ENCODE results near the gene FAM53C.

FAM53C gene

GRCh38 chr5:138359621-138360020, 21.6 kb downstream of the FAM53C start:
- H3K9ac ChIP-seq (ENCODE audit: low read length): no peak overlapping the region
- H3K18ac ChIP-seq (ENCODE audit: low read length): no peak overlapping the region
- no peaks in the 10 kb centered on the region for H3K36me3 ChIP-seq (ENCODE audit: control insufficient read depth, insufficient read depth, low read length)
- peaks cover 8% of the 10 kb centered on the region for H3K79me1 ChIP-seq (ENCODE audit: low read length)
- no peak overlapping the region for H2AK5ac ChIP-seq (ENCODE audit: low read length)
- peaks cover 2% of the 10 kb centered on the region for H3K4me1 ChIP-seq (ENCODE audit: control insufficient read depth, low read depth, low read length)
- peaks cover 53% of the 10 kb centered on the region for H3K79me2 ChIP-seq (ENCODE audit: control insufficient read depth, insufficient read depth, low read length)
- no peak overlapping the region for H3K27ac ChIP-seq (ENCODE audit: low read depth, low read length)
- H3K4me2 ChIP-seq (ENCODE audit: low read length): no peak overlapping the region
- H3K56ac ChIP-seq (ENCODE audit: low read length): no peak overlapping the region
- no peak overlapping the region for H3K4me3 ChIP-seq (ENCODE audit: low read length)
- H4K8ac ChIP-seq (ENCODE audit: low read depth, low read length): peak overlapping the region; percentile 56
- H4K5ac ChIP-seq (ENCODE audit: low read length): no peak overlapping the region
- H3K4ac ChIP-seq (ENCODE audit: low read depth, low read length): no peak overlapping the region
- WGBS (ENCODE audit: extremely low coverage, insufficient coverage, low lambda C conversion rate): no CpG with 5 or more reads among the region's 3 CpGs
- no peak overlapping the region for H2BK5ac ChIP-seq (ENCODE audit: low read length)
- no peak for DNase-seq
- H2BK120ac ChIP-seq (ENCODE audit: low read depth, low read length): no peak overlapping the region
- no peak overlapping the region for H3K23ac ChIP-seq (ENCODE audit: low read length)
- H3K27me3 ChIP-seq (ENCODE audit: insufficient read depth, low read length, poor library complexity): no peaks in the 10 kb centered on the region
- no peak overlapping the region for H2BK15ac ChIP-seq (replicated peaks; ENCODE audit: low read depth)

GRCh38 chr5:138360941-138361452, 22.9 kb downstream of the FAM53C start:
- Histone ChIP-seq H2BK5ac (ENCODE audit: low read length) (no peak overlapping the region), H3K79me2 (ENCODE audit: control insufficient read depth, insufficient read depth, low read length) (peaks cover 42% of the 10 kb centered on the region), H4K8ac (ENCODE audit: low read depth, low read length) (no peak overlapping the region), H3K4me3 (ENCODE audit: low read length) (no peak overlapping the region), H3K27ac (ENCODE audit: low read depth, low read length) (no peak overlapping the region), H4K5ac (ENCODE audit: low read length) (no peak overlapping the region), H2BK120ac (ENCODE audit: low read depth, low read length) (no peak overlapping the region), H3K18ac (ENCODE audit: low read length) (no peak overlapping the region), H3K9ac (ENCODE audit: low read length) (no peak overlapping the region), H3K27me3 (ENCODE audit: insufficient read depth, low read length, poor library complexity) (no peaks in the 10 kb centered on the region), H3K79me1 (ENCODE audit: low read length) (peaks cover 7% of the 10 kb centered on the region), H2AK5ac (ENCODE audit: low read length) (no peak overlapping the region), H3K23ac (ENCODE audit: low read length) (no peak overlapping the region), H3K4me2 (ENCODE audit: low read length) (no peak overlapping the region), H3K4me1 (ENCODE audit: control insufficient read depth, low read depth, low read length) (no peaks in the 10 kb centered on the region), H3K56ac (ENCODE audit: low read length) (no peak overlapping the region), H3K4ac (ENCODE audit: low read depth, low read length) (no peak overlapping the region), H3K36me3 (ENCODE audit: control insufficient read depth, insufficient read depth, low read length) (no peaks in the 10 kb centered on the region), H2BK15ac (replicated peaks; ENCODE audit: low read depth) (no peak overlapping the region)
- DNase-seq: no peak
- WGBS (ENCODE audit: extremely low coverage, insufficient coverage, low lambda C conversion rate): no CpG with 5 or more reads among the region's 1 CpG

- no peaks in the 10 kb centered on the region for H3K27me3 ChIP-seq (ENCODE audit: insufficient read depth, low read length, poor library complexity)
- H3K36me3 ChIP-seq (ENCODE audit: control insufficient read depth, insufficient read depth, low read length): no peaks in the 10 kb centered on the region
- no peak overlapping the region for H3K27ac ChIP-seq (ENCODE audit: low read depth, low read length)
- H2BK15ac ChIP-seq (replicated peaks; ENCODE audit: low read depth): no peak overlapping the region
- no peak overlapping the region for H3K4ac ChIP-seq (ENCODE audit: low read depth, low read length)
- H2AK5ac ChIP-seq (ENCODE audit: low read length): no peak overlapping the region
- H4K8ac ChIP-seq (ENCODE audit: low read depth, low read length): no peak overlapping the region
- no peaks in the 10 kb centered on the region for H3K4me1 ChIP-seq (ENCODE audit: control insufficient read depth, low read depth, low read length)
- H3K79me2 ChIP-seq (ENCODE audit: control insufficient read depth, insufficient read depth, low read length): peaks cover 43% of the 10 kb centered on the region
- H3K9ac ChIP-seq (ENCODE audit: low read length): no peak overlapping the region
- no peak overlapping the region for H2BK5ac ChIP-seq (ENCODE audit: low read length)
- H3K56ac ChIP-seq (ENCODE audit: low read length): no peak overlapping the region
- no peak for DNase-seq
- H2BK120ac ChIP-seq (ENCODE audit: low read depth, low read length): no peak overlapping the region
- H3K18ac ChIP-seq (ENCODE audit: low read length): no peak overlapping the region
- no peak overlapping the region for H3K4me2 ChIP-seq (ENCODE audit: low read length)
- H3K23ac ChIP-seq (ENCODE audit: low read length): no peak overlapping the region
- H3K79me1 ChIP-seq (ENCODE audit: low read length): peaks cover 16% of the 10 kb centered on the region
- WGBS (ENCODE audit: extremely low coverage, insufficient coverage, low lambda C conversion rate): no CpG with 5 or more reads among the region's 1 CpG
- no peak overlapping the region for H4K5ac ChIP-seq (ENCODE audit: low read length)
- H3K4me3 ChIP-seq (ENCODE audit: low read length): no peak overlapping the region
These were observed 26.5 kb downstream of the FAM53C start for GRCh38 chr5:138364576-138364975.

GRCh38 chr5:138366632-138367382, 28.7 kb downstream of the FAM53C start:
- H3K56ac ChIP-seq (ENCODE audit: low read length): no peak overlapping the region
- H3K23ac ChIP-seq (ENCODE audit: low read length): no peak overlapping the region
- no peak overlapping the region for H4K8ac ChIP-seq (ENCODE audit: low read depth, low read length)
- no peak overlapping the region for H3K4me3 ChIP-seq (ENCODE audit: low read length)
- H4K5ac ChIP-seq (ENCODE audit: low read length): no peak overlapping the region
- H3K27ac ChIP-seq (ENCODE audit: low read depth, low read length): no peak overlapping the region
- H2BK120ac ChIP-seq (ENCODE audit: low read depth, low read length): no peak overlapping the region
- no peak overlapping the region for H3K4ac ChIP-seq (ENCODE audit: low read depth, low read length)
- peaks cover 35% of the 10 kb centered on the region for H3K79me2 ChIP-seq (ENCODE audit: control insufficient read depth, insufficient read depth, low read length)
- no peaks in the 10 kb centered on the region for H3K36me3 ChIP-seq (ENCODE audit: control insufficient read depth, insufficient read depth, low read length)
- peaks cover 16% of the 10 kb centered on the region for H3K79me1 ChIP-seq (ENCODE audit: low read length)
- no peak overlapping the region for H3K4me2 ChIP-seq (ENCODE audit: low read length)
- H2BK15ac ChIP-seq (replicated peaks; ENCODE audit: low read depth): no peak overlapping the region
- no peaks in the 10 kb centered on the region for H3K4me1 ChIP-seq (ENCODE audit: control insufficient read depth, low read depth, low read length)
- no CpG with 5 or more reads among the region's 4 CpGs for WGBS (ENCODE audit: extremely low coverage, insufficient coverage, low lambda C conversion rate)
- H3K18ac ChIP-seq (ENCODE audit: low read length): no peak overlapping the region
- DNase-seq: no peak
- H2AK5ac ChIP-seq (ENCODE audit: low read length): no peak overlapping the region
- no peaks in the 10 kb centered on the region for H3K27me3 ChIP-seq (ENCODE audit: insufficient read depth, low read length, poor library complexity)
- H3K9ac ChIP-seq (ENCODE audit: low read length): no peak overlapping the region
- H2BK5ac ChIP-seq (ENCODE audit: low read length): no peak overlapping the region

GRCh38 chr5:138369261-138369660, 31.2 kb downstream of the FAM53C start:
- H3K18ac ChIP-seq (ENCODE audit: low read length): no peak overlapping the region
- H3K4ac ChIP-seq (ENCODE audit: low read depth, low read length): no peak overlapping the region
- H3K27me3 ChIP-seq (ENCODE audit: insufficient read depth, low read length, poor library complexity): no peaks in the 10 kb centered on the region
- no peak overlapping the region for H4K5ac ChIP-seq (ENCODE audit: low read length)
- no peak overlapping the region for H3K56ac ChIP-seq (ENCODE audit: low read length)
- H3K79me2 ChIP-seq (ENCODE audit: control insufficient read depth, insufficient read depth, low read length): peaks cover 31% of the 10 kb centered on the region
- no peak overlapping the region for H2BK5ac ChIP-seq (ENCODE audit: low read length)
- H3K27ac ChIP-seq (ENCODE audit: low read depth, low read length): no peak overlapping the region
- no peak for DNase-seq
- no peak overlapping the region for H2BK15ac ChIP-seq (replicated peaks; ENCODE audit: low read depth)
- 100% methylated on average over 2 of the region's 5 CpGs for WGBS (ENCODE audit: extremely low coverage, insufficient coverage, low lambda C conversion rate)
- H3K4me2 ChIP-seq (ENCODE audit: low read length): no peak overlapping the region
- no peak overlapping the region for H3K4me3 ChIP-seq (ENCODE audit: low read length)
- no peak overlapping the region for H2BK120ac ChIP-seq (ENCODE audit: low read depth, low read length)
- H2AK5ac ChIP-seq (ENCODE audit: low read length): no peak overlapping the region
- no peak overlapping the region for H3K23ac ChIP-seq (ENCODE audit: low read length)
- no peaks in the 10 kb centered on the region for H3K4me1 ChIP-seq (ENCODE audit: control insufficient read depth, low read depth, low read length)
- no peak overlapping the region for H3K9ac ChIP-seq (ENCODE audit: low read length)
- H3K36me3 ChIP-seq (ENCODE audit: control insufficient read depth, insufficient read depth, low read length): no peaks in the 10 kb centered on the region
- peaks cover 16% of the 10 kb centered on the region for H3K79me1 ChIP-seq (ENCODE audit: low read length)
- H4K8ac ChIP-seq (ENCODE audit: low read depth, low read length): no peak overlapping the region

- Histone ChIP-seq H3K27ac (ENCODE audit: low read depth, low read length) (no peak overlapping the region), H3K9ac (ENCODE audit: low read length) (no peak overlapping the region), H2BK5ac (ENCODE audit: low read length) (no peak overlapping the region), H2BK120ac (ENCODE audit: low read depth, low read length) (no peak overlapping the region), H3K36me3 (ENCODE audit: control insufficient read depth, insufficient read depth, low read length) (no peaks in the 10 kb centered on the region), H3K4me1 (ENCODE audit: control insufficient read depth, low read depth, low read length) (no peaks in the 10 kb centered on the region), H3K79me2 (ENCODE audit: control insufficient read depth, insufficient read depth, low read length) (peaks cover 29% of the 10 kb centered on the region), H3K18ac (ENCODE audit: low read length) (no peak overlapping the region), H4K5ac (ENCODE audit: low read length) (no peak overlapping the region), H2AK5ac (ENCODE audit: low read length) (no peak overlapping the region), H3K56ac (ENCODE audit: low read length) (no peak overlapping the region), H3K4me3 (ENCODE audit: low read length) (no peak overlapping the region), H4K8ac (ENCODE audit: low read depth, low read length) (no peak overlapping the region), H3K23ac (ENCODE audit: low read length) (no peak overlapping the region), H3K4ac (ENCODE audit: low read depth, low read length) (no peak overlapping the region), H3K27me3 (ENCODE audit: insufficient read depth, low read length, poor library complexity) (no peaks in the 10 kb centered on the region), H3K79me1 (ENCODE audit: low read length) (peaks cover 15% of the 10 kb centered on the region), H2BK15ac (replicated peaks; ENCODE audit: low read depth) (no peak overlapping the region), H3K4me2 (ENCODE audit: low read length) (no peak overlapping the region)
- WGBS (ENCODE audit: extremely low coverage, insufficient coverage, low lambda C conversion rate): no CpG with 5 or more reads among the region's 2 CpGs
- no peak for DNase-seq
These were observed 31.6 kb downstream of the FAM53C start for GRCh38 chr5:138369706-138370105.

Data from mesendoderm (in vitro differentiated cells).